ENCODE data around the gene BCL2L13.
"Not testable (repeated sequence)": the region's sequence is repeated elsewhere in the genome, so short reads cannot be mapped to it uniquely, and the experiment has no call there.

BCL2L13 gene

GRCh38 chr22:17698276-17698675, 59.7 kb downstream of the BCL2L13 start:
- FAIRE-seq: not testable (repeated sequence)

GRCh38 chr22:17698948-17699347, 60.4 kb downstream of the BCL2L13 start:
- no peak for FAIRE-seq

GRCh38 chr22:17699696-17700340, 61.3 kb downstream of the BCL2L13 start:
- no peak for FAIRE-seq

GRCh38 chr22:17700778-17701177, 62.2 kb downstream of the BCL2L13 start:
- no peak for FAIRE-seq

GRCh38 chr22:17703811-17704210, 65.3 kb downstream of the BCL2L13 start:
- FAIRE-seq: no peak

- FAIRE-seq: no peak
These were observed 67.0 kb downstream of the BCL2L13 start for GRCh38 chr22:17705546-17705945.

GRCh38 chr22:17705951-17706900, 67.7 kb downstream of the BCL2L13 start:
- no peak for FAIRE-seq

- no peak for FAIRE-seq
These were observed 68.4 kb downstream of the BCL2L13 start for GRCh38 chr22:17706947-17707346.

- FAIRE-seq: no peak
These were observed 69.0 kb downstream of the BCL2L13 start for GRCh38 chr22:17707526-17707925.

- no peak for FAIRE-seq
These were observed 71.5 kb downstream of the BCL2L13 start for GRCh38 chr22:17710023-17710422.

- no peak for FAIRE-seq
These were observed 73.9 kb downstream of the BCL2L13 start for GRCh38 chr22:17712441-17712840.

- no peak for FAIRE-seq
These were observed 78.0 kb downstream of the BCL2L13 start for GRCh38 chr22:17716529-17716928.

- FAIRE-seq: no peak
These were observed 79.2 kb downstream of the BCL2L13 start for GRCh38 chr22:17717708-17718107.

GRCh38 chr22:17719911-17720310, 81.4 kb downstream of the BCL2L13 start:
- FAIRE-seq: no peak

- FAIRE-seq: no peak
These were observed 85.7 kb downstream of the BCL2L13 start for GRCh38 chr22:17724241-17724640.

- no peak for FAIRE-seq
These were observed 86.3 kb downstream of the BCL2L13 start for GRCh38 chr22:17724678-17725499.

GRCh38 chr22:17725500-17725796, 86.9 kb downstream of the BCL2L13 start:
- FAIRE-seq: no peak

- FAIRE-seq: no peak
These were observed 87.7 kb downstream of the BCL2L13 start for GRCh38 chr22:17726006-17726927.

- no peak for FAIRE-seq
These were observed 88.7 kb downstream of the BCL2L13 start for GRCh38 chr22:17726928-17727897.

- no peak for FAIRE-seq
These were observed 90.2 kb downstream of the BCL2L13 start for GRCh38 chr22:17728786-17729185.

- FAIRE-seq: no peak
These were observed 91.0 kb downstream of the BCL2L13 start for GRCh38 chr22:17729561-17729960.
